Neural crest cell (in vitro differentiated cells): ENCODE results near the gene AIRE. TPM values are rescaled to one million over a fixed set of nuclear protein-coding genes. Genes with fewer than 3 reads are reported as not detected.
A peak's percentile ranks its signal among the peaks of the same experiment; 100 is the strongest.

Experiments used
- DNase-seq: peaks from one replicate; pipeline ENCODE4 v3.0.0; 2021; ENCODE audit warnings: low read depth, mixed read lengths, low spot score
- H3K27ac Mint-ChIP-seq: one replicate; pipeline ENCODE4 v1.8.0; 2021; ENCODE audit warnings: mild to moderate bottlenecking, mixed read lengths; ENCODE audit not compliant: unreplicated experiment
- H3K27me3 Mint-ChIP-seq: 2 replicates; pipeline ENCODE4 v1.8.0; 2021; ENCODE audit warnings: low read depth, mild to moderate bottlenecking, mixed read lengths
- H3K36me3 Mint-ChIP-seq: 2 replicates; pipeline ENCODE4 v1.8.0; 2021; ENCODE audit warnings: low read depth, mild to moderate bottlenecking, mixed read lengths
- H3K4me1 Mint-ChIP-seq: 2 replicates; pipeline ENCODE4 v1.8.0; 2021; ENCODE audit warnings: mixed read lengths
- H3K4me3 Mint-ChIP-seq: one replicate; pipeline ENCODE4 v1.8.0; 2021; ENCODE audit warnings: mild to moderate bottlenecking, mixed read lengths
- H3K9me3 Mint-ChIP-seq: 2 replicates; pipeline ENCODE4 v1.8.0; 2021; ENCODE audit warnings: mixed read lengths
- total RNA-seq: library from RNA; stranded (reverse); gene quantifications from 2 replicates; pipeline ENCODE4 v1.2.1, GENCODE V29; 2021
- TF ChIP-seq, protein P1 (sequence below): fragments of 200-600 bp; sonication (generic); conservative IDR thresholded peaks from 2 replicates; pipeline ENCODE4 v1.5.0; 2021; ENCODE audit warnings: antibody characterized with exemption, mild to moderate bottlenecking

AIRE gene
- total RNA-seq, 1 donor from 2014 or later, result not detected

DNA sequence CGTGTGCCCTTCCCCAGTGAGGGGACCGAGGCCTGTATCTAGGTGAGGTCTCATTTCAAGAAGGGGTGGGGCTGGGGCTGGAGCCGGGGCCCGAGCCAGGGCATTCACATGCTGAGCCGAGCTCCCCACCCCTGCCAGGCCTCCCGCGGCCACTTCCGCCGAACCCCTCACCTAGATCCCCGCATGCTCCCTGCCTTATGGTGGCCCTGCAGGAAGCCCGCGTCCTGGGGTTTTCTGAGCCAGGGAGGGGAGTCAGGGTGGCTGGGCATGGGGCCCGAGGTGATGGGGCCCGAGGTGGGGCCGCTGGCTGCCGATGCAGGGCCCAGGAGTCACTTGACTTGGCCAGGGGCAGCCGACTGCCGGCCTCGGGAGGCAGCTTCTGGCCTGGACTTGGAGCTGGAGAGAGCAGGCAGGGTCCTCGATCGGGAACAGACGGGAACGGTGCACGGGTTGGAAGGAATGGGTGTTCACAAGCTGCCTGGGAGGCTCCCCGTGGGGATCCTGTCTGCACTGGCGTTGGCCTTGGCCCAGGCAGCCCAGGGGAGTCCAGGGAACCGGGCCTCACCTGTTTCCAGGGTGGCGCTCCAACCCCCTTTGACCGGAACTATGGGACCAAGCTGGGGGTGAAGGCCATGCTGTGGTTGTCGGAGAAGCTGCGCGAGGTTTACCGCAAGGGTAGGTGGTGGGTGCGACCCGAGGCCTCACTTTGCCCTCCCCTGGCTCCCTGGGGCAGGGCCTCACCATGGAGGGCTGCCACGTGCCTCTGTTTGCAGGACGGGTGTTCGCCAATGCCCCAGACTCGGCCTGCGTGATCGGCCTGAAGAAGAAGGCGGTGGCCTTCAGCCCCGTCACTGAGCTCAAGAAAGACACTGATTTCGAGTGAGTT lies 40.0 kb downstream of the AIRE start:
- DNase-seq, result no peak
- no peaks in the 10 kb centered on the region for H3K27me3 Mint-ChIP-seq
- H3K36me3 Mint-ChIP-seq, result no peaks in the 10 kb centered on the region
- no peak overlapping the region for H3K27ac Mint-ChIP-seq
- no peaks in the 10 kb centered on the region for H3K9me3 Mint-ChIP-seq
- TF ChIP-seq, protein P1, sequence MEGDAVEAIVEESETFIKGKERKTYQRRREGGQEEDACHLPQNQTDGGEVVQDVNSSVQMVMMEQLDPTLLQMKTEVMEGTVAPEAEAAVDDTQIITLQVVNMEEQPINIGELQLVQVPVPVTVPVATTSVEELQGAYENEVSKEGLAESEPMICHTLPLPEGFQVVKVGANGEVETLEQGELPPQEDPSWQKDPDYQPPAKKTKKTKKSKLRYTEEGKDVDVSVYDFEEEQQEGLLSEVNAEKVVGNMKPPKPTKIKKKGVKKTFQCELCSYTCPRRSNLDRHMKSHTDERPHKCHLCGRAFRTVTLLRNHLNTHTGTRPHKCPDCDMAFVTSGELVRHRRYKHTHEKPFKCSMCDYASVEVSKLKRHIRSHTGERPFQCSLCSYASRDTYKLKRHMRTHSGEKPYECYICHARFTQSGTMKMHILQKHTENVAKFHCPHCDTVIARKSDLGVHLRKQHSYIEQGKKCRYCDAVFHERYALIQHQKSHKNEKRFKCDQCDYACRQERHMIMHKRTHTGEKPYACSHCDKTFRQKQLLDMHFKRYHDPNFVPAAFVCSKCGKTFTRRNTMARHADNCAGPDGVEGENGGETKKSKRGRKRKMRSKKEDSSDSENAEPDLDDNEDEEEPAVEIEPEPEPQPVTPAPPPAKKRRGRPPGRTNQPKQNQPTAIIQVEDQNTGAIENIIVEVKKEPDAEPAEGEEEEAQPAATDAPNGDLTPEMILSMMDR, result no peak
- no peak overlapping the region for H3K4me3 Mint-ChIP-seq
- no peaks in the 10 kb centered on the region for H3K4me1 Mint-ChIP-seq

DNA sequence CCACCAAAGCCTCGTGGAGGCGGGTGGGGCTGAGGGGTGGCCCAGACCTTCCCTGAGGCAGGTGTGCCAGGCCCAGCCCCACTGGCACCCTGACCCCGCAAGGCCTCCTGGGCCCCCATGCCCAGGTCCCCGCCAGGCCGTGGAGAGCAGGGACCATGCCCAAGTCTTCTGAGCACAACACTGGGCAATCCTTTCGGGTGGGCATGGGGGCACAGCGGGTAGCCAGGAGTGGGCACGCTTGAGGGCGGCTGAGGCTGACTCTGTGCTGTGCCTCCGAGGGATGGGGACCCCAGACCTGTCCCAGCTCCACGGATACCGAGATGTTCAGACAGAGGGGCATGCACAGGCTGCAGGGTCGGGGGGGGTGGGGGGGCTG lies 40.6 kb downstream of the AIRE start:
- Mint-ChIP-seq H3K27me3 (no peaks in the 10 kb centered on the region), H3K27ac (no peak overlapping the region), H3K4me1 (no peaks in the 10 kb centered on the region), H3K4me3 (no peak overlapping the region), H3K9me3 (no peaks in the 10 kb centered on the region), H3K36me3 (no peaks in the 10 kb centered on the region)
- DNase-seq, result no peak
- TF ChIP-seq, protein P1, result no peak

DNA sequence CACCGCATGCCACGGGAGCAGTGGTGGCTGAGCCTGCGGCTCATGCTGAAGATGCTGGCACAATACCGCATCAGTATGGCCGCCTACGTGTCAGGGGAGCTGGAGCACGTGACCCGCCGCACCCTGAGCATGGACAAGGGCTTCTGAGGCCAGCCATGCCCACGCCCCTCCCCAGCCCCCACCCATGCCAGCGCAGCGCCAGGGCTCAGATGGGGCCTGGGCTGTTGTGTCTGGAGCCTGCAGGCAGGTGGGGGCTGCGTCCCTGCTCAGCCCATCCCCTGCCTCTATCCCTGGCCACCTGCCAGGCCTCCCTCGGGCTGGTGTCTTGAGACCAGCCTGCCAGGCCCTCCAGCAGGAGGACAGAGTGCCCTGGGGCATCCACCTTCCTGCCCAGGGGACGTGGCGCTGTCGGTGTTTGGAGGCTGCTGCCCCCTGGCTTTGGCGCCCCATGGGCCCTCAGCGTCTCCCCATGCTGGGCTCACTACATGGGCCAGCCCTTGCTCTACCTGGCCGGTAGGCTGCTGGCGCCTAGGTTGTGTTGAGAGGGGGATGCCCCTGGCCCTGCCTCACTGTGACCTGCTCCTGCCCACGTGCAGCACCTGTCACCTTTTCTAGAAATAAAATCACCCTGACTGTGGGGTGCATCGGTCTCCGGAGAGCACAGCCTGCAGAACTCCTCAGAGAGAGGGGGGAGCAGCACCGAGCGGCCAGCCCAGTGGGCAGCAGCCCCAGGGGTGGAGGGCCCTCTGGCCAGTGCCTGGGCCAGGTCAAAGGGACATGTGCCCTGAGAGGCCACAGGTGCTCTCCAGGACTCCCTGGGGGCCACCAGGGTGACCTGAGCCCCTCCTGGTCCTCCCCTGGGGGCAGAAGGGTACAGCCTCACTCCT lies 41.3 kb downstream of the AIRE start:
- H3K36me3 Mint-ChIP-seq, result peaks cover 2% of the 10 kb centered on the region
- H3K27ac Mint-ChIP-seq, result no peak overlapping the region
- TF ChIP-seq, protein P1, result no peak
- no peak for DNase-seq
- H3K4me1 Mint-ChIP-seq, result peaks cover 3% of the 10 kb centered on the region
- peaks cover 2% of the 10 kb centered on the region for H3K27me3 Mint-ChIP-seq
- no peak overlapping the region for H3K4me3 Mint-ChIP-seq
- no peaks in the 10 kb centered on the region for H3K9me3 Mint-ChIP-seq

DNA sequence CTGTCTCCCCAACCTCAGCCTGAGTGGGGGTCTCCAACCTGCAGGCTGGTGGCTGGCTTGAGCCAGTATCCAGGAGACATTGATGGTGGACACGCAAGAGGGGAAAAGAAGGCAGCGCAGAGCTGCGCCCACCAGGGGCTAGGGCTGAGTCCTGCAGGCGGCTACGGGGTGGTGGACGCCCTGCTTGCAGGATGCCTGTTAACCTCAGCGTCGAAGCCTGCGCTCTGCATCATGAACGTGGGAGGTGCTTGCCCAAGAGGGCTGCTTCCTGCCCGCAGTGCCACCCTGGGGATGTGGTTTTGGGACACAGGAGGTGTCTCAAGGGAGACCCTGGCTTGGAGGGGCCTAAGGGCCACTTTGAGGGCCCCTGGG lies 41.9 kb downstream of the AIRE start:
- Mint-ChIP-seq H3K4me1 (peaks cover 4% of the 10 kb centered on the region), H3K9me3 (no peaks in the 10 kb centered on the region), H3K27me3 (peaks cover 3% of the 10 kb centered on the region), H3K27ac (no peak overlapping the region), H3K4me3 (no peak overlapping the region), H3K36me3 (peaks cover 3% of the 10 kb centered on the region)
- TF ChIP-seq, protein P1, result no peak
- DNase-seq, result no peak

DNA sequence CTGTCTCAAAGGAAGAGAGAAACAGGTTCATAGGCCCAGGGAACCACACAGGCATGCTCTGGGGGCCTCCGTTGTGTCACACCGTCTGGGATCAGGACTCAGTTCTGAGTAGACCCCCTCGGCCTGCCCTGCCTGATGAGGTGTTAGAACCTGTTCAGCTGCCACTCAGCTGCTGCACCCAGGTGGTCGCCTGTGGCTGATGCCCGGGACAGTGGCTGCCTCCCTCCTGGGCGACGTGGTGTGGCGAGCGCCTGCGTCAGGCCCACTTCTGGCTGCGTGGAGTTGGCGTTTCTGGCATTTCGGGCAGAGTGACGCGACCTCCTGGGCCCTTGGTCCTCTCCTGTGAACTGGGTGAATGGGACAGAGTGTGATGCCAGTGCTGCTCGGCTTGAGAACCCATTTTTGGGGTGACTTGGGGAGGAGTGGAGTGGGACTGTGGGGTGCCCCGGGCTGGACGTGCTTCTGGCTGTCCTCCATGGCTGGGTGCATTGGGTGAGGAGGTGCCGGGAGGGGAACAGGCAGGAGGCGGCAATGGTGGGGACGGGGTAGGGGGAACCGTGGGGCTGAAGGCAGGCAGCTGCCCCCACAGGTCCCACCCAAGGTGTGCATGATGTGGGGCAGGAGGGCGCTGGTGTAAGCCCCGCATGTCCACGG lies 42.7 kb downstream of the AIRE start:
- no peak overlapping the region for H3K27ac Mint-ChIP-seq
- H3K4me3 Mint-ChIP-seq, result peak overlapping the region; percentile 9
- peaks cover 3% of the 10 kb centered on the region for H3K27me3 Mint-ChIP-seq
- peaks cover 4% of the 10 kb centered on the region for H3K4me1 Mint-ChIP-seq
- no peaks in the 10 kb centered on the region for H3K9me3 Mint-ChIP-seq
- peaks cover 3% of the 10 kb centered on the region for H3K36me3 Mint-ChIP-seq
- DNase-seq, result no peak
- TF ChIP-seq, protein P1, result no peak
